Panc1 (cell line): ENCODE data around the gene TARP.

Experiments
- POLR2AphosphoS5 ChIP-seq: IDR thresholded peaks from 2 replicates; pipeline ENCODE4 v1.6.1; 2012; ENCODE audit warnings: mild to moderate bottlenecking, low read depth, low read length, moderate library complexity
- SIN3A ChIP-seq: IDR thresholded peaks from 2 replicates; pipeline ENCODE4 v1.6.1; 2012; ENCODE audit warnings: low read depth, mild to moderate bottlenecking, low read length, moderate library complexity, borderline replicate concordance; ENCODE audit not compliant: insufficient read depth
- TCF7L2 ChIP-seq: IDR thresholded peaks from 2 replicates; pipeline ENCODE4 v1.6.1; 2011; ENCODE audit warnings: mild to moderate bottlenecking, low read depth, low read length, inconsistent platforms
- TF ChIP-seq, protein P1 (sequence below): fragments of 450-650 bp; IDR thresholded peaks from 2 replicates; pipeline ENCODE4 v1.5.1; 2017; ENCODE audit warnings: mild to moderate bottlenecking
- TF ChIP-seq, protein P2 (sequence below), 2 experiments: IDR thresholded peaks; 2 replicates each; pipeline ENCODE4 v1.6.1; 2011 to 2012; ENCODE audit warnings: low read depth in 2 of 2, control low read depth in 1 of 2, low read length in 1 of 2, mild to moderate bottlenecking in 1 of 2, moderate library complexity in 1 of 2; ENCODE audit not compliant: insufficient read depth in 1 of 2

DNA sequence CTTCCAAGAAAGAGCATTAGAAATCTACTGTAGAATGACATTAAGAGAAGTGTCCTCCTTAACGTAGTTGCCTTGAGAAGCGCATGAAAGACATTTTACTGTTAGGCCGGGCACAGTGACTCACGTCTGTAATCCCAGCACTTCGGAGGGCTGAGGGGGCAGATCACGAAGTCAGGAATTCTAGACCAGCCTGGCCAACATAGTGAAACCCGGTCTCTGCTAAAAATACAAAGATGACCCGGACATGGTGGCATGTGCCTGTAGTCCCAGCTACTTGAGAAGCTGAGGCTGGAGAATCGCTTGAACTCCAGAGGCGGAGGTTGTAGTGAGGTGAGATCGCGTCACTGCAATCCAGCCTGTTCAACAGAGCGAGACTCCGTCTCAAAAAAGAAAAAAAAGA, 28.9 kb downstream of the TARP start:
- TF ChIP-seq, protein P1, sequence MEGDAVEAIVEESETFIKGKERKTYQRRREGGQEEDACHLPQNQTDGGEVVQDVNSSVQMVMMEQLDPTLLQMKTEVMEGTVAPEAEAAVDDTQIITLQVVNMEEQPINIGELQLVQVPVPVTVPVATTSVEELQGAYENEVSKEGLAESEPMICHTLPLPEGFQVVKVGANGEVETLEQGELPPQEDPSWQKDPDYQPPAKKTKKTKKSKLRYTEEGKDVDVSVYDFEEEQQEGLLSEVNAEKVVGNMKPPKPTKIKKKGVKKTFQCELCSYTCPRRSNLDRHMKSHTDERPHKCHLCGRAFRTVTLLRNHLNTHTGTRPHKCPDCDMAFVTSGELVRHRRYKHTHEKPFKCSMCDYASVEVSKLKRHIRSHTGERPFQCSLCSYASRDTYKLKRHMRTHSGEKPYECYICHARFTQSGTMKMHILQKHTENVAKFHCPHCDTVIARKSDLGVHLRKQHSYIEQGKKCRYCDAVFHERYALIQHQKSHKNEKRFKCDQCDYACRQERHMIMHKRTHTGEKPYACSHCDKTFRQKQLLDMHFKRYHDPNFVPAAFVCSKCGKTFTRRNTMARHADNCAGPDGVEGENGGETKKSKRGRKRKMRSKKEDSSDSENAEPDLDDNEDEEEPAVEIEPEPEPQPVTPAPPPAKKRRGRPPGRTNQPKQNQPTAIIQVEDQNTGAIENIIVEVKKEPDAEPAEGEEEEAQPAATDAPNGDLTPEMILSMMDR, result no peak
- TF ChIP-seq POLR2AphosphoS5, result no peak
- no peak for TF ChIP-seq SIN3A
- TF ChIP-seq, protein P2, sequence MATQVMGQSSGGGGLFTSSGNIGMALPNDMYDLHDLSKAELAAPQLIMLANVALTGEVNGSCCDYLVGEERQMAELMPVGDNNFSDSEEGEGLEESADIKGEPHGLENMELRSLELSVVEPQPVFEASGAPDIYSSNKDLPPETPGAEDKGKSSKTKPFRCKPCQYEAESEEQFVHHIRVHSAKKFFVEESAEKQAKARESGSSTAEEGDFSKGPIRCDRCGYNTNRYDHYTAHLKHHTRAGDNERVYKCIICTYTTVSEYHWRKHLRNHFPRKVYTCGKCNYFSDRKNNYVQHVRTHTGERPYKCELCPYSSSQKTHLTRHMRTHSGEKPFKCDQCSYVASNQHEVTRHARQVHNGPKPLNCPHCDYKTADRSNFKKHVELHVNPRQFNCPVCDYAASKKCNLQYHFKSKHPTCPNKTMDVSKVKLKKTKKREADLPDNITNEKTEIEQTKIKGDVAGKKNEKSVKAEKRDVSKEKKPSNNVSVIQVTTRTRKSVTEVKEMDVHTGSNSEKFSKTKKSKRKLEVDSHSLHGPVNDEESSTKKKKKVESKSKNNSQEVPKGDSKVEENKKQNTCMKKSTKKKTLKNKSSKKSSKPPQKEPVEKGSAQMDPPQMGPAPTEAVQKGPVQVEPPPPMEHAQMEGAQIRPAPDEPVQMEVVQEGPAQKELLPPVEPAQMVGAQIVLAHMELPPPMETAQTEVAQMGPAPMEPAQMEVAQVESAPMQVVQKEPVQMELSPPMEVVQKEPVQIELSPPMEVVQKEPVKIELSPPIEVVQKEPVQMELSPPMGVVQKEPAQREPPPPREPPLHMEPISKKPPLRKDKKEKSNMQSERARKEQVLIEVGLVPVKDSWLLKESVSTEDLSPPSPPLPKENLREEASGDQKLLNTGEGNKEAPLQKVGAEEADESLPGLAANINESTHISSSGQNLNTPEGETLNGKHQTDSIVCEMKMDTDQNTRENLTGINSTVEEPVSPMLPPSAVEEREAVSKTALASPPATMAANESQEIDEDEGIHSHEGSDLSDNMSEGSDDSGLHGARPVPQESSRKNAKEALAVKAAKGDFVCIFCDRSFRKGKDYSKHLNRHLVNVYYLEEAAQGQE (IDR thresholded peaks at IDR 0.05; ENCODE audit: insufficient read depth in 1 of 2, low read depth in 2 of 2, low read length in 1 of 2), result no peak
- no peak for TF ChIP-seq TCF7L2
